H1 (cell line): Measurements from ENCODE around the gene CRYGB. TPM values are rescaled to one million over a fixed set of nuclear protein-coding genes. Genes with fewer than 3 reads are reported as not detected.
A peak's percentile ranks its signal among the peaks of the same experiment; 100 is the strongest.

Source experiments
- CTCF ChIA-PET: fragments of 300-600 bp; sonication (Branson Sonifier 250); formaldehyde crosslinking; loops from one replicate; lab custom pipeline; 2021; ENCODE audit not compliant: partially characterized antibody; lab: Charles Lee
- POLR2A ChIA-PET: fragments of 300-600 bp; sonication (Branson Sonifier 250); formaldehyde crosslinking; loops from one replicate; lab custom pipeline; 2021; ENCODE audit warnings: inconsistent platforms; ENCODE audit not compliant: partially characterized antibody; lab: Charles Lee
- DNase-seq, 2 experiments: peaks; one replicate each; pipeline versions ENCODE4 v3.0.0 to v3.0.0-alpha.2; 2010 to 2022; ENCODE audit warnings: low spot score in 2 of 2, low read depth in 1 of 2, mixed read lengths in 1 of 2
- FAIRE-seq: peaks from 2 replicates; lab custom pipeline; 2011; peaks lifted over from hg19 to GRCh38; lab: Jason Lieb, UNC
- H2AFZ ChIP-seq: 2 replicates; pipeline ENCODE4 v1.8.1; 2012; ENCODE audit warnings: low read length, inconsistent platforms
- H2AK5ac ChIP-seq: 2 replicates; pipeline ENCODE4 v1.6.1; 2013; ENCODE audit warnings: low read depth, low read length
- H2BK120ac ChIP-seq: replicated peaks from 2 replicates; pipeline ENCODE3; 2013; ENCODE audit warnings: low read depth, low read length, inconsistent platforms
- H2BK12ac ChIP-seq: 2 replicates; pipeline ENCODE4 v1.6.1; 2013; ENCODE audit warnings: low read depth, low read length
- H2BK15ac ChIP-seq: 2 replicates; pipeline ENCODE4 v1.6.1; 2013; ENCODE audit warnings: low read length
- H2BK20ac ChIP-seq: 2 replicates; pipeline ENCODE4 v1.6.1; 2013; ENCODE audit warnings: low read length
- H2BK5ac ChIP-seq: 2 replicates; pipeline ENCODE4 v1.6.1; 2013; ENCODE audit warnings: low read depth, low read length
- H3K14ac ChIP-seq: 2 replicates; pipeline ENCODE4 v1.6.1; 2013; ENCODE audit warnings: inconsistent platforms; ENCODE audit not compliant: insufficient read length
- H3K18ac ChIP-seq: 2 replicates; pipeline ENCODE4 v1.6.1; 2013; ENCODE audit warnings: low read length; ENCODE audit errors: extremely low read depth
- H3K23ac ChIP-seq: 2 replicates; pipeline ENCODE4 v1.6.1; 2013; ENCODE audit warnings: inconsistent platforms; ENCODE audit not compliant: insufficient read length
- H3K23me2 ChIP-seq: 2 replicates; pipeline ENCODE4 v1.6.1; 2013; ENCODE audit warnings: low read depth, low read length
- H3K27ac ChIP-seq: 2 replicates; pipeline ENCODE4 v1.6.1; 2011; ENCODE audit warnings: low read depth, low read length, inconsistent platforms
- H3K27me3 ChIP-seq, 4 experiments: replicated peaks in 1 of 4; 1 replicate in 1 of 4; 2 replicates in 3 of 4; pipeline versions ENCODE4 v1.6.1 to v1.8.1; 2011 to 2013; ENCODE audit warnings: low read length in 3 of 4, mild to moderate bottlenecking in 3 of 4, inconsistent platforms in 2 of 4, mixed read lengths in 2 of 4, moderate library complexity in 1 of 4; ENCODE audit not compliant: control insufficient read depth in 3 of 4, insufficient read depth in 3 of 4; ENCODE audit errors: extremely low read depth in 1 of 4
- H3K36me3 ChIP-seq, 4 experiments: 2 replicates each; pipeline versions ENCODE4 v1.6.1 to v1.8.1; 2011 to 2013; ENCODE audit warnings: mild to moderate bottlenecking in 4 of 4, low read length in 3 of 4, moderate library complexity in 2 of 4, control low read depth in 1 of 4, inconsistent platforms in 1 of 4; ENCODE audit not compliant: insufficient read depth in 4 of 4, control insufficient read depth in 2 of 4
- H3K4ac ChIP-seq: replicated peaks from 2 replicates; pipeline ENCODE3; 2013; ENCODE audit warnings: low read length, low read depth, mixed read lengths, inconsistent platforms; ENCODE audit not compliant: insufficient read length
- H3K4me1 ChIP-seq, 4 experiments: replicated peaks in 1 of 4; 1 replicate in 1 of 4; 2 replicates in 3 of 4; pipeline versions ENCODE4 v1.6.1 to v1.8.1; 2011 to 2013; ENCODE audit warnings: low read length in 3 of 4, inconsistent platforms in 2 of 4, mixed read lengths in 1 of 4; ENCODE audit not compliant: insufficient read depth in 4 of 4, control insufficient read depth in 3 of 4
- H3K4me2 ChIP-seq, 2 experiments: 2 replicates each; pipeline versions ENCODE4 v1.6.1 to v1.8.1; 2011 to 2013; ENCODE audit warnings: low read depth in 2 of 2, low read length in 2 of 2, control low read depth in 1 of 2, inconsistent platforms in 1 of 2, mild to moderate bottlenecking in 1 of 2; ENCODE audit not compliant: insufficient read depth in 1 of 2
- H3K4me3 ChIP-seq, 4 experiments: fragments of 200-600, 300-600 bp in 1 of 4; sonication (generic), shearing (Covaris generic), sonication (Bioruptor Twin) in 1 of 4; 2 replicates each; pipeline versions ENCODE4 v1.5.1 to v1.8.1; 2011 to 2016; ENCODE audit warnings: low read length in 4 of 4, low read depth in 3 of 4, control low read depth in 2 of 4, inconsistent platforms in 2 of 4, mild to moderate bottlenecking in 2 of 4, mixed read lengths in 1 of 4, moderate library complexity in 1 of 4; ENCODE audit not compliant: insufficient read depth in 2 of 4; ENCODE audit errors: extremely low read depth in 1 of 4
- H3K56ac ChIP-seq: replicated peaks from 2 replicates; pipeline ENCODE3; 2013; ENCODE audit warnings: low read depth, mild to moderate bottlenecking, mixed read lengths, low read length, inconsistent platforms; ENCODE audit not compliant: insufficient read length
- H3K79me1 ChIP-seq: 2 replicates; pipeline ENCODE4 v1.6.1; 2013; ENCODE audit warnings: low read depth, low read length, control low read depth
- H3K79me2 ChIP-seq, 2 experiments: 2 replicates each; pipeline versions ENCODE4 v1.6.1 to v1.8.1; 2012 to 2013; ENCODE audit warnings: low read length in 2 of 2, mild to moderate bottlenecking in 2 of 2, inconsistent platforms in 1 of 2; ENCODE audit not compliant: insufficient read depth in 2 of 2, control insufficient read depth in 1 of 2
- H3K9ac ChIP-seq, 4 experiments: replicated peaks in 1 of 4; 1 replicate in 1 of 4; 2 replicates in 3 of 4; pipeline versions ENCODE4 v1.6.1 to v1.8.1; 2011 to 2013; ENCODE audit warnings: low read depth in 3 of 4, low read length in 3 of 4, control low read depth in 2 of 4, mild to moderate bottlenecking in 2 of 4, moderate library complexity in 2 of 4, inconsistent platforms in 1 of 4; ENCODE audit errors: extremely low read depth in 1 of 4
- H3K9me3 ChIP-seq, 2 experiments: 2 replicates each; pipeline versions ENCODE4 v1.6.1 to v1.8.1; 2012 to 2013; ENCODE audit warnings: mild to moderate bottlenecking in 2 of 2, moderate library complexity in 2 of 2, control low read depth in 1 of 2, inconsistent platforms in 1 of 2, low read depth in 1 of 2, low read length in 1 of 2, mixed read lengths in 1 of 2; ENCODE audit not compliant: insufficient read depth in 2 of 2
- H4K20me1 ChIP-seq, 2 experiments: replicated peaks in 1 of 2; 2 replicates each; pipeline versions ENCODE3 to v1.8.1; 2011 to 2013; ENCODE audit warnings: inconsistent platforms in 2 of 2, low read length in 2 of 2, mild to moderate bottlenecking in 1 of 2; ENCODE audit not compliant: insufficient read depth in 2 of 2, control insufficient read depth in 1 of 2
- H4K5ac ChIP-seq: 2 replicates; pipeline ENCODE4 v1.6.1; 2013; ENCODE audit warnings: low read length, low read depth, mixed read lengths, inconsistent platforms; ENCODE audit not compliant: insufficient read length
- H4K8ac ChIP-seq: 2 replicates; pipeline ENCODE4 v1.8.0; 2013; ENCODE audit warnings: mild to moderate bottlenecking, moderate library complexity, low read length, inconsistent platforms; ENCODE audit not compliant: insufficient read depth; ENCODE audit errors: extremely low read depth
- H4K91ac ChIP-seq: replicated peaks from 2 replicates; pipeline ENCODE3; 2013; ENCODE audit warnings: low read length, mixed read lengths, inconsistent platforms; ENCODE audit not compliant: insufficient read length
- CTBP2 ChIP-seq: IDR thresholded peaks from 2 replicates; pipeline ENCODE4 v1.7.0; 2011; ENCODE audit warnings: borderline replicate concordance, mild to moderate bottlenecking, moderate library complexity, mixed read lengths, low read length; ENCODE audit not compliant: insufficient read depth, insufficient read length
- JUN ChIP-seq: IDR thresholded peaks from 2 replicates; pipeline ENCODE4 v1.6.1; 2011; ENCODE audit warnings: low read depth, mild to moderate bottlenecking, improper control_type of control experiment, low read length
- POLR2AphosphoS5 ChIP-seq: IDR thresholded peaks from 2 replicates; pipeline ENCODE4 v1.6.1; 2011; ENCODE audit warnings: low read depth, low read length
- POU5F1 ChIP-seq: IDR thresholded peaks from 2 replicates; pipeline ENCODE4 v1.6.1; 2011; ENCODE audit warnings: low read depth, mild to moderate bottlenecking, low read length, moderate library complexity
- RNF2 ChIP-seq: fragments of 200-900, 300-1000 bp; sonication (generic); IDR thresholded peaks from 2 replicates; pipeline ENCODE4 v1.7.1; 2016; ENCODE audit warnings: borderline replicate concordance, low read depth, mild to moderate bottlenecking, antibody characterized with exemption, low read length; ENCODE audit not compliant: poor library complexity, severe bottlenecking; ENCODE audit errors: missing control alignments
- SIN3A ChIP-seq, 2 experiments: IDR thresholded peaks in 1 of 2; conservative IDR thresholded peaks in 1 of 2; 2 replicates each; pipeline ENCODE4 v1.6.1; 2011 to 2012; ENCODE audit warnings: low read length in 2 of 2, improper control_type of control experiment in 1 of 2, low read depth in 1 of 2, mild to moderate bottlenecking in 1 of 2
- SIX5 ChIP-seq: IDR thresholded peaks from 2 replicates; pipeline ENCODE4 v1.6.1; 2011; ENCODE audit warnings: mild to moderate bottlenecking, low read depth, low read length
- TBP ChIP-seq: IDR thresholded peaks from 2 replicates; pipeline ENCODE4 v1.6.1; 2011; ENCODE audit warnings: low read depth, low read length, improper control_type of control experiment
- TCF12 ChIP-seq: IDR thresholded peaks from 2 replicates; pipeline ENCODE4 v1.6.1; 2011; ENCODE audit warnings: low read depth, mild to moderate bottlenecking, low read length
- YY1 ChIP-seq: IDR thresholded peaks from 2 replicates; pipeline ENCODE4 v1.6.1; 2011; ENCODE audit warnings: low read depth, mild to moderate bottlenecking, low read length
- WGBS, 2 experiments: shearing (Covaris generic) in 1 of 2; methylation state at CpG; one replicate each; pipeline versions ENCODE4 v1.1.6 to v1.1.7; 2013 to 2015; ENCODE audit warnings: low lambda C conversion rate in 2 of 2, mixed read lengths in 2 of 2, inconsistent platforms in 1 of 2, low coverage in 1 of 2, missing lambda C conversion rate in 1 of 2; ENCODE audit not compliant: insufficient replicate concordance in 2 of 2, insufficient coverage in 1 of 2, insufficient read length in 1 of 2; ENCODE audit errors: extremely low coverage in 1 of 2, missing lambda C conversion rate in 1 of 2; 5-methylcytosine and 5-hydroxymethylcytosine counted together
- polyA plus RNA-seq, 7 experiments: library from polyadenylated mRNA; depleted of rRNA in 3 of 7; stranded (reverse) in 5 of 7; unstranded in 2 of 7; fragments of >200 nt in 5 of 7; fragments of 200-250 nt in 2 of 7; gene quantifications; 1 replicate in 5 of 7; 2 replicates in 1 of 7; 4 replicates in 1 of 7; pipeline versions ENCODE4 v1.2.1 to v1.2.3, GENCODE V29; 2011 to 2013; ENCODE audit warnings: missing spikeins in 2 of 7, mixed read lengths in 2 of 7
- total RNA-seq: library from RNA; stranded (reverse); fragmentation: NEBNext Ultra II Directional; extraction: Animal tissue kit (Norgen Biotek cat#: 25700); gene quantifications from 2 replicates; pipeline ENCODE4 v1.2.1, GENCODE V29; 2021

CRYGB gene
- total and polyA plus RNA-seq, 2 of the 8 experiments (the other 6 are each of a cell fraction or from before 2014, with no cell fraction given), result 0.38 TPM; not detected in 1

GRCh38 chr2:208096080-208096479 is 49.9 kb downstream of the CRYGB start:
- no peaks in the 10 kb centered on the region for H3K23me2 ChIP-seq
- H3K56ac ChIP-seq, result no peak overlapping the region
- H4K5ac ChIP-seq, result no peak overlapping the region
- no peak overlapping the region for H2AK5ac ChIP-seq
- CTCF ChIA-PET, result interaction anchor here (1.8 kb wide), 1 partner anchor 56 kb away, joined by 4 read pairs; no protein-coding TSS in a partner anchor
- no peaks in the 10 kb centered on the region for H3K79me1 ChIP-seq
- no peak overlapping the region for H3K18ac ChIP-seq
- no peak overlapping the region for H3K4ac ChIP-seq
- H2BK15ac ChIP-seq, result no peak overlapping the region
- H2BK20ac ChIP-seq, result no peak overlapping the region
- H2BK120ac ChIP-seq, result no peak overlapping the region
- POLR2A ChIA-PET, result no interaction called here
- DNase-seq (peak in 1 of 2 experiments; percentile 34), FAIRE-seq (no peak)
- no peak overlapping the region for H3K23ac ChIP-seq
- H2BK12ac ChIP-seq, result no peak overlapping the region
- no peaks in the 10 kb centered on the region for H3K79me2 ChIP-seq
- no peak overlapping the region for H3K4me3 ChIP-seq
- no peak for TF ChIP-seq POLR2AphosphoS5
- no peak for TF ChIP-seq POU5F1
- no peak for TF ChIP-seq RNF2
- no peak for TF ChIP-seq JUN
- TF ChIP-seq TCF12, result no peak
- TF ChIP-seq SIN3A (conservative IDR thresholded peaks at IDR 0.05 in 1 of 2, IDR thresholded peaks at IDR 0.05 in 1 of 2; ENCODE audit: low read depth in 1 of 2, low read length in 2 of 2), result no peak
- TF ChIP-seq YY1, result no peak
- no peak for TF ChIP-seq SIX5
- TF ChIP-seq TBP, result no peak
- TF ChIP-seq CTBP2, result no peak
- 91% methylated on average over 3 of the region's 3 CpGs; no CpG with 5 or more reads in 1 of the 2 experiments for WGBS, 2 experiments
- no peak overlapping the region for H3K14ac ChIP-seq
- no peak overlapping the region for H3K9ac ChIP-seq
- no peaks in the 10 kb centered on the region for H3K4me1 ChIP-seq
- no peak overlapping the region for H2BK5ac ChIP-seq
- no peaks in the 10 kb centered on the region for H4K20me1 ChIP-seq
- H4K8ac ChIP-seq, result no peak overlapping the region
- no peak overlapping the region for H2AFZ ChIP-seq
- no peaks in the 10 kb centered on the region for H3K9me3 ChIP-seq
- no peak overlapping the region for H3K27ac ChIP-seq
- H3K4me2 ChIP-seq, result no peak overlapping the region
- no peak overlapping the region for H4K91ac ChIP-seq
- no peaks in the 10 kb centered on the region for H3K36me3 ChIP-seq
- no peaks in the 10 kb centered on the region for H3K27me3 ChIP-seq
